ENCODE results near the gene ATP8B1. TPM values are rescaled to one million over a fixed set of nuclear protein-coding genes. Genes with fewer than 3 reads are reported as not detected.
A peak's percentile ranks its signal among the peaks of the same experiment; 100 is the strongest.

Gene ATP8B1
- polyA plus RNA-seq, 3 donors = 0.02 to 0.11 (median 0.03) TPM

- Histone ChIP-seq H3K79me2 (ENCODE audit: insufficient read depth, low read length) (no peaks in the 10 kb centered on the region), H3K4me2 (replicated peaks; ENCODE audit: extremely low read depth, low read length, poor library complexity, severe bottlenecking) (no peak overlapping the region), H3K27ac (ENCODE audit: low read depth in 1 of 2, low read length in 2 of 2) (no peak overlapping the region), H3K9me3 (replicated peaks in 1 of 2; ENCODE audit: control insufficient read depth in 1 of 2, insufficient read depth in 1 of 2, low read length in 2 of 2) (no peaks in the 10 kb centered on the region), H3K4me3 (replicated peaks in 1 of 3; ENCODE audit: low read depth in 2 of 3, low read length in 3 of 3) (no peak overlapping the region), H3K27me3 (ENCODE audit: control insufficient read depth in 2 of 2, insufficient read depth in 2 of 2, low read length in 2 of 2) (no peaks in the 10 kb centered on the region), H2AFZ (ENCODE audit: insufficient read depth, low read depth, low read length, poor library complexity, severe bottlenecking) (no peak overlapping the region), H3K36me3 (replicated peaks in 1 of 2; ENCODE audit: control insufficient read depth in 1 of 2, insufficient read depth in 2 of 2, low read length in 2 of 2) (no peaks in the 10 kb centered on the region), H3K9ac (ENCODE audit: insufficient read depth, low read length, poor library complexity, severe bottlenecking) (no peak overlapping the region), H3K4me1 (ENCODE audit: control insufficient read depth in 1 of 2, insufficient read depth in 2 of 2, low read length in 2 of 2) (no peaks in the 10 kb centered on the region), H4K20me1 (ENCODE audit: insufficient read depth, low read length) (no peaks in the 10 kb centered on the region)
- H3K9me3 Mint-ChIP-seq = peaks cover 0 to 6% (median 0%) of the 10 kb centered on the region in 7 donors
- peaks cover 4% of the 10 kb centered on the region for H3K4me1 Mint-ChIP-seq
- H3K27ac Mint-ChIP-seq = peak overlapping the region in 1 of 7 donors; percentile 17
- no peaks in the 10 kb centered on the region for H3K36me3 Mint-ChIP-seq
- no peak for DNase-seq
- peaks cover 0 to 1% (median 0%) of the 10 kb centered on the region in 3 donors for H3K27me3 Mint-ChIP-seq (ENCODE audit: low read depth in 3 of 3)
- no peak for TF ChIP-seq CTCF (IDR thresholded peaks at IDR 0.05)
- intact Hi-C loops (cut with micrococcal nuclease) = no loop called here
- H3K4me3 Mint-ChIP-seq = no peak overlapping the region
- WGBS (ENCODE audit: insufficient coverage) = 100% methylated on average over 7 of the region's 13 CpGs
Measured at GRCh38 chr18:57759650-57760049, 43.5 kb downstream of the ATP8B1 start.

- H3K4me2 ChIP-seq (replicated peaks; ENCODE audit: extremely low read depth, low read length, poor library complexity, severe bottlenecking) = no peak overlapping the region
- Mint-ChIP-seq H3K4me3 (no peak overlapping the region), H3K4me1 (no peaks in the 10 kb centered on the region), H3K27me3 (ENCODE audit: low read depth in 3 of 3) (peaks cover 0 to 1% (median 0%) of the 10 kb centered on the region in 3 donors), H3K9me3 (peaks cover 0 to 6% (median 0%) of the 10 kb centered on the region in 7 donors), H3K36me3 (no peaks in the 10 kb centered on the region), H3K27ac (no peak overlapping the region)
- no peak for TF ChIP-seq CTCF (IDR thresholded peaks at IDR 0.05)
- 75% methylated on average over 2 of the region's 7 CpGs for WGBS (ENCODE audit: insufficient coverage)
- no peaks in the 10 kb centered on the region for H3K4me1 ChIP-seq (ENCODE audit: control insufficient read depth in 1 of 2, insufficient read depth in 2 of 2, low read length in 2 of 2)
- no peaks in the 10 kb centered on the region for H3K9me3 ChIP-seq (replicated peaks in 1 of 2; ENCODE audit: control insufficient read depth in 1 of 2, insufficient read depth in 1 of 2, low read length in 2 of 2)
- H3K9ac ChIP-seq (ENCODE audit: insufficient read depth, low read length, poor library complexity, severe bottlenecking) = no peak overlapping the region
- intact Hi-C loops (cut with micrococcal nuclease) = no loop called here
- no peak overlapping the region for H3K4me3 ChIP-seq (replicated peaks in 1 of 3; ENCODE audit: low read depth in 2 of 3, low read length in 3 of 3)
- H3K79me2 ChIP-seq (ENCODE audit: insufficient read depth, low read length) = no peaks in the 10 kb centered on the region
- H3K36me3 ChIP-seq (replicated peaks in 1 of 2; ENCODE audit: control insufficient read depth in 1 of 2, insufficient read depth in 2 of 2, low read length in 2 of 2) = no peaks in the 10 kb centered on the region
- no peaks in the 10 kb centered on the region for H4K20me1 ChIP-seq (ENCODE audit: insufficient read depth, low read length)
- no peak for DNase-seq
- no peaks in the 10 kb centered on the region for H3K27me3 ChIP-seq (ENCODE audit: control insufficient read depth in 2 of 2, insufficient read depth in 2 of 2, low read length in 2 of 2)
- H2AFZ ChIP-seq (ENCODE audit: insufficient read depth, low read depth, low read length, poor library complexity, severe bottlenecking) = no peak overlapping the region
- H3K27ac ChIP-seq (ENCODE audit: low read depth in 1 of 2, low read length in 2 of 2) = no peak overlapping the region
Measured at GRCh38 chr18:57755473-57756067, 47.5 kb downstream of the ATP8B1 start.

All from CD14-positive monocyte (primary cell).